Activated B cell treated with CpG ODN at 0.5 μM for 24 hours (primary cell): Measurements from ENCODE around the gene NRG3. TPM values are rescaled to one million over a fixed set of nuclear protein-coding genes. Genes with fewer than 3 reads are reported as not detected.
A peak's percentile ranks its signal among the peaks of the same experiment; 100 is the strongest.

ENCODE experiments used
- ATAC-seq: fragments of 200-7000 bp; cut with Tn5 transposase; one replicate; pipeline ENCODE4 v1.10.0; 2021; ENCODE audit warnings: low read depth, mild to moderate bottlenecking, moderate library complexity
- CTCF ChIA-PET: fragments of 350-600 bp; sonication (Branson Sonifier 250); formaldehyde crosslinking; loops from one replicate; lab custom pipeline; 2021; ENCODE audit warnings: antibody characterized with exemption; lab: Charles Lee
- POLR2A ChIA-PET: fragments of 350-600 bp; sonication (Branson Sonifier 250); formaldehyde crosslinking; loops from one replicate; lab custom pipeline; 2021; ENCODE audit warnings: antibody characterized with exemption; lab: Charles Lee
- DNase-seq: peaks from one replicate; pipeline ENCODE4 v3.0.0; 2022
- H3K27ac Mint-ChIP-seq: one replicate; pipeline ENCODE4 v1.8.0; 2020; ENCODE audit warnings: mixed read lengths
- H3K27me3 Mint-ChIP-seq: one replicate; pipeline ENCODE4 v1.8.0; 2021; ENCODE audit warnings: mixed read lengths
- H3K36me3 Mint-ChIP-seq: one replicate; pipeline ENCODE4 v1.8.0; 2021; ENCODE audit warnings: low read depth, mixed read lengths
- H3K4me1 Mint-ChIP-seq: one replicate; pipeline ENCODE4 v1.8.0; 2021; ENCODE audit warnings: mixed read lengths
- H3K4me3 Mint-ChIP-seq: one replicate; pipeline ENCODE4 v1.8.0; 2020; ENCODE audit warnings: mild to moderate bottlenecking, mixed read lengths
- H3K9me3 Mint-ChIP-seq: one replicate; pipeline ENCODE4 v1.8.0; 2020; ENCODE audit warnings: mixed read lengths
- intact Hi-C: fragments of 100-400 bp; cut with micrococcal nuclease; formaldehyde crosslinking; loops from one replicate; pipeline ENCODE4 v1.15.1; 2024
- total RNA-seq: library from RNA; stranded (reverse); gene quantifications from 2 replicates; pipeline ENCODE4 v1.2.3, GENCODE V29; 2022
- TF ChIP-seq, protein P1 (sequence below): fragments of 200-600 bp; IDR thresholded peaks from one replicate; pipeline ENCODE4 v1.8.0; 2022; ENCODE audit warnings: antibody characterized with exemption, mild to moderate bottlenecking

NRG3 gene
- total RNA-seq, 1 donor from 2014 or later: not detected

- Mint-ChIP-seq H3K36me3 (no peaks in the 10 kb centered on the region), H3K4me1 (peaks cover 15% of the 10 kb centered on the region), H3K9me3 (no peaks in the 10 kb centered on the region), H3K27me3 (peaks cover 44% of the 10 kb centered on the region), H3K27ac (no peak overlapping the region), H3K4me3 (no peak overlapping the region)
- CTCF ChIA-PET: no interaction called here
- TF ChIP-seq, protein P1, sequence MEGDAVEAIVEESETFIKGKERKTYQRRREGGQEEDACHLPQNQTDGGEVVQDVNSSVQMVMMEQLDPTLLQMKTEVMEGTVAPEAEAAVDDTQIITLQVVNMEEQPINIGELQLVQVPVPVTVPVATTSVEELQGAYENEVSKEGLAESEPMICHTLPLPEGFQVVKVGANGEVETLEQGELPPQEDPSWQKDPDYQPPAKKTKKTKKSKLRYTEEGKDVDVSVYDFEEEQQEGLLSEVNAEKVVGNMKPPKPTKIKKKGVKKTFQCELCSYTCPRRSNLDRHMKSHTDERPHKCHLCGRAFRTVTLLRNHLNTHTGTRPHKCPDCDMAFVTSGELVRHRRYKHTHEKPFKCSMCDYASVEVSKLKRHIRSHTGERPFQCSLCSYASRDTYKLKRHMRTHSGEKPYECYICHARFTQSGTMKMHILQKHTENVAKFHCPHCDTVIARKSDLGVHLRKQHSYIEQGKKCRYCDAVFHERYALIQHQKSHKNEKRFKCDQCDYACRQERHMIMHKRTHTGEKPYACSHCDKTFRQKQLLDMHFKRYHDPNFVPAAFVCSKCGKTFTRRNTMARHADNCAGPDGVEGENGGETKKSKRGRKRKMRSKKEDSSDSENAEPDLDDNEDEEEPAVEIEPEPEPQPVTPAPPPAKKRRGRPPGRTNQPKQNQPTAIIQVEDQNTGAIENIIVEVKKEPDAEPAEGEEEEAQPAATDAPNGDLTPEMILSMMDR: no peak
- ATAC-seq (no peak), DNase-seq (no peak)
- POLR2A ChIA-PET: no interaction called here
- intact Hi-C loops: no loop called here
Observed at GRCh38 chr10:81873231-81873931, 1.6 kb upstream of the NRG3 start.

DNA sequence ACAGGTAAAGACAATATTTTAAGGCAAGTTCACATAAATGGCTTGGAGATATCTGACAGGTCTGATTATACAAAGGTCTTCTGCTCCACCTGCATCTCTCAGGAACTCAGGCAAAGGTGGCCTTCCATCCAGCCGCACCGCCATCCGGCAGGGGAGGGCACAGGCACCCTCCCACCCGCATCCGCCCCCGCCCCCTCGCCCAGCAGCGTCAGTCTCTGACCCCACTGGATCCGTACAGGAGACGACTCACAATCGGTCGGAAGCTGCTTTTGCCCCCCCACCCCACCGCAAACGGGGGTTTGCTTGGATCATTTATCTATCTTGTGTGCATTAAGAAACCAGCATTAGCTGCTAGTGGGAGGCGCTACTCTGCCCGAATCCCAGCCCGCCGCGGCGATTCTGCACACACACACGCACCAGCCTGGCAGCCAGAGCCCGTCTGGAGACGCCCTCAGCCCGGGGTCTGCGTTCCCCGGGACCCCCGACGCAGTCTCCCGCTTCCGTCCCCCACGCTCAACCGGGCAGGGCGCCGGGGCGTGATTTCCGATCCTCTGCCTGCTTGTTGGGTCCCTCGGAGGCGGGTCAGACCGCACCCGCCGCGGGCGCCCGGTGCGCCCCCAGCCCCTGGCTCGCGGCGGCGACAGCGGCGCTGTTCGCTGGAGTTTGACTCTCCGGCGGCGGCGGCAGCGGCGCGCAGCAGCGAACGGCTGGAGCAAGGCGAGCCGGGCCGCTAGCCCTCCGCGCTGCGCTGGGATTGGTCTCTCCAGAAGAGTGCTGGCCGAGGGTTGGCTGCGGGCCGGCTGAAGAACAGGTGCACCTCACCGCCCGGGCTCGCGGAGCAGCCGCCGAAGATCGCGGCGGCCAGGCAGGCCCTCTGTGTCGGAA is 820 bp upstream of the NRG3 start:
- intact Hi-C loops: no loop called here
- H3K4me3 Mint-ChIP-seq: no peak overlapping the region
- H3K36me3 Mint-ChIP-seq: no peaks in the 10 kb centered on the region

DNA sequence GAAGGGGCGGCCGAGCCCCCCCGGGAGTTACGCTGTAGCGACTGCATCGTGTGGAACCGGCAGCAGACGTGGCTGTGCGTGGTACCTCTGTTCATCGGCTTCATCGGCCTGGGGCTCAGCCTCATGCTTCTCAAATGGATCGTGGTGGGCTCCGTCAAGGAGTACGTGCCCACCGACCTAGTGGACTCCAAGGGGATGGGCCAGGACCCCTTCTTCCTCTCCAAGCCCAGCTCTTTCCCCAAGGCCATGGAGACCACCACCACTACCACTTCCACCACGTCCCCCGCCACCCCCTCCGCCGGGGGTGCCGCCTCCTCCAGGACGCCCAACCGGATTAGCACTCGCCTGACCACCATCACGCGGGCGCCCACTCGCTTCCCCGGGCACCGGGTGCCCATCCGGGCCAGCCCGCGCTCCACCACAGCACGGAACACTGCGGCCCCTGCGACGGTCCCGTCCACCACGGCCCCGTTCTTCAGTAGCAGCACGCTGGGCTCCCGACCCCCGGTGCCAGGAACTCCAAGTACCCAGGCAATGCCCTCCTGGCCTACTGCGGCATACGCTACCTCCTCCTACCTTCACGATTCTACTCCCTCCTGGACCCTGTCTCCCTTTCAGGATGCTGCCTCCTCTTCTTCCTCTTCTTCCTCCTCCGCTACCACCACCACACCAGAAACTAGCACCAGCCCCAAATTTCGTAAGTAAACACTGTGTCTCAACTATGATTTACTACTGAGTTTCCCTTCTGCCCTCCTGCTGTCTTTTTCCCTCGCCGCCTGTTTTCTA is 666 bp downstream of the NRG3 start:
- no peak overlapping the region for H3K27ac Mint-ChIP-seq
- DNase-seq (no peak), ATAC-seq (no peak)
- peaks cover 53% of the 10 kb centered on the region for H3K27me3 Mint-ChIP-seq
- no peaks in the 10 kb centered on the region for H3K9me3 Mint-ChIP-seq
- H3K4me1 Mint-ChIP-seq: peaks cover 15% of the 10 kb centered on the region
- ChIA-PET POLR2A (no interaction called here), CTCF (no interaction called here)
- H3K36me3 Mint-ChIP-seq: no peaks in the 10 kb centered on the region
- TF ChIP-seq, protein P1: no peak
- intact Hi-C loops: no loop called here
- H3K4me3 Mint-ChIP-seq: peak overlapping the region; percentile 17

More for the DNA sequence above, 820 bp upstream of the NRG3 start:
- Mint-ChIP-seq H3K27me3 (peaks cover 51% of the 10 kb centered on the region), H3K9me3 (no peaks in the 10 kb centered on the region), H3K4me1 (peaks cover 15% of the 10 kb centered on the region), H3K27ac (no peak overlapping the region)
- POLR2A ChIA-PET: no interaction called here
- ATAC-seq (no peak), DNase-seq (no peak)
- CTCF ChIA-PET: no interaction called here
- TF ChIP-seq, protein P1: no peak

- H3K9me3 Mint-ChIP-seq: no peaks in the 10 kb centered on the region
- peaks cover 15% of the 10 kb centered on the region for H3K4me1 Mint-ChIP-seq
- intact Hi-C loops: no loop called here
- POLR2A ChIA-PET: no interaction called here
- ATAC-seq (no peak), DNase-seq (no peak)
- TF ChIP-seq, protein P1: no peak
- H3K27ac Mint-ChIP-seq: no peak overlapping the region
- peaks cover 52% of the 10 kb centered on the region for H3K27me3 Mint-ChIP-seq
- H3K36me3 Mint-ChIP-seq: no peaks in the 10 kb centered on the region
- CTCF ChIA-PET: no interaction called here
- peak overlapping the region; percentile 17 for H3K4me3 Mint-ChIP-seq
Observed at GRCh38 chr10:81876253-81877077, 1.5 kb downstream of the NRG3 start.
